Measurements from ENCODE around the gene PTP4A1.
"Not testable (repeated sequence)": the region's sequence is repeated elsewhere in the genome, so short reads cannot be mapped to it uniquely, and the experiment has no call there.

DNA sequence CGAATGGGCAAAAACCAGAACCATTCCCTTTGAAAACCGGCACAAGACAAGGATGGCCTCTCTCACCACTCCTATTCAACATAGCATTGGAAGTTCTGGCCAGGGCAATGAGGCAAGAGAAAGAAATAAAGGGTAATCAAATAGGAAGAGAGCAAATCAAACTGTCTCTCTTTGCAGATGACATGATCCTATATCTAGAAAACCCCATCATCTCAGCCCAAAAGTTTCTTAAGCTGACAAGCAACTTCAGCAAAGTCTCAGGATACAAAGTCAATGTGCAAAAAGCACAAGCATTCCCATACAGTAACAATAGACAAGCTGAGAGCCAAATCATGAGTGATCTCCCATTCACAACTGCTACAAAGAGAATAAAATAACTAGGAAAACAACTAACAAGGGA, 13.4 kb downstream of the PTP4A1 start:
- TF ChIP-seq, protein P1, sequence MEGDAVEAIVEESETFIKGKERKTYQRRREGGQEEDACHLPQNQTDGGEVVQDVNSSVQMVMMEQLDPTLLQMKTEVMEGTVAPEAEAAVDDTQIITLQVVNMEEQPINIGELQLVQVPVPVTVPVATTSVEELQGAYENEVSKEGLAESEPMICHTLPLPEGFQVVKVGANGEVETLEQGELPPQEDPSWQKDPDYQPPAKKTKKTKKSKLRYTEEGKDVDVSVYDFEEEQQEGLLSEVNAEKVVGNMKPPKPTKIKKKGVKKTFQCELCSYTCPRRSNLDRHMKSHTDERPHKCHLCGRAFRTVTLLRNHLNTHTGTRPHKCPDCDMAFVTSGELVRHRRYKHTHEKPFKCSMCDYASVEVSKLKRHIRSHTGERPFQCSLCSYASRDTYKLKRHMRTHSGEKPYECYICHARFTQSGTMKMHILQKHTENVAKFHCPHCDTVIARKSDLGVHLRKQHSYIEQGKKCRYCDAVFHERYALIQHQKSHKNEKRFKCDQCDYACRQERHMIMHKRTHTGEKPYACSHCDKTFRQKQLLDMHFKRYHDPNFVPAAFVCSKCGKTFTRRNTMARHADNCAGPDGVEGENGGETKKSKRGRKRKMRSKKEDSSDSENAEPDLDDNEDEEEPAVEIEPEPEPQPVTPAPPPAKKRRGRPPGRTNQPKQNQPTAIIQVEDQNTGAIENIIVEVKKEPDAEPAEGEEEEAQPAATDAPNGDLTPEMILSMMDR (IDR thresholded peaks at IDR 0.05) = not testable (repeated sequence)
- not testable (repeated sequence) for TF ChIP-seq POLR2A (IDR thresholded peaks at IDR 0.05)
